SK-N-SH (cell line): ENCODE measurements around the gene EVC.
"Not testable (repeated sequence)": the region's sequence is repeated elsewhere in the genome, so short reads cannot be mapped to it uniquely, and the experiment has no call there.

Experiments used
- EP300 ChIP-seq, 2 experiments: IDR thresholded peaks; 2 replicates each; pipeline versions ENCODE4 v1.4.0 to v1.6.1; 2012; ENCODE audit warnings: borderline replicate concordance in 1 of 2, low read depth in 1 of 2, low read length in 1 of 2
- FOSL2 ChIP-seq: IDR thresholded peaks from 2 replicates; pipeline ENCODE4 v1.4.0; 2012; ENCODE audit warnings: low read depth, mild to moderate bottlenecking, moderate library complexity, borderline replicate concordance
- FOXM1 ChIP-seq: IDR thresholded peaks from 2 replicates; pipeline ENCODE4 v1.4.0; 2012; ENCODE audit warnings: low read depth, mild to moderate bottlenecking
- JUND ChIP-seq: IDR thresholded peaks from 2 replicates; pipeline ENCODE4 v1.4.0; 2012
- POLR2AphosphoS5 ChIP-seq: IDR thresholded peaks from 2 replicates; pipeline ENCODE4 v1.6.1; 2012; ENCODE audit warnings: low read depth, low read length
- RCOR1 ChIP-seq: fragments of 150-350 bp; IDR thresholded peaks from 2 replicates; pipeline ENCODE4 v1.6.1; 2017; ENCODE audit warnings: antibody characterized with exemption, low read length
- SIN3A ChIP-seq: IDR thresholded peaks from 2 replicates; pipeline ENCODE4 v1.6.1; 2012; ENCODE audit warnings: low read depth, mild to moderate bottlenecking, low read length, moderate library complexity, borderline replicate concordance
- TAF1 ChIP-seq: IDR thresholded peaks from 2 replicates; pipeline ENCODE4 v1.6.1; 2012; ENCODE audit warnings: low read depth, mild to moderate bottlenecking, low read length, moderate library complexity, borderline replicate concordance
- TCF12 ChIP-seq: IDR thresholded peaks from 2 replicates; pipeline ENCODE4 v1.4.0; 2012
- TEAD4 ChIP-seq: IDR thresholded peaks from 2 replicates; pipeline ENCODE4 v1.4.0; 2012; ENCODE audit warnings: mild to moderate bottlenecking, borderline replicate concordance; ENCODE audit not compliant: insufficient read depth
- YY1 ChIP-seq: IDR thresholded peaks from 2 replicates; pipeline ENCODE4 v1.4.0; 2012; ENCODE audit warnings: low read depth, mild to moderate bottlenecking
- TF ChIP-seq, protein P1 (sequence below): fragments of 200-600 bp; sonication (generic); IDR thresholded peaks from 2 replicates; pipeline ENCODE4 v1.6.1; 2017; ENCODE audit warnings: antibody characterized with exemption, mild to moderate bottlenecking, moderate library complexity

DNA sequence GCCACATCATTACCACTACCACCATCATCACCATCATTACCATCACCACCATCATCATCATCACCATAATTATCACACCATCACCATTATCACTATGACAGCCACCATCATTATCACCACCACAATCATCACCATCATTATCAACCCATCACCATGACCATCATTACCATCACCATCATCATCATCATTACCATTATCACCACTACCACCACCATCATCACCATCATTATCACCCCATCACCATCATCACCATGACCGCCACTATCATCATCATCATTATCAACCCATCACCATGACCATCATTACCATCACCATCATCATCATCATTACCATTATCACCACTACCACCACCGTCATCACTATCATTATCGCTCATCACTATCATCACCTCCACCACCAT lies 145.4 kb downstream of the EVC start:
- not testable (repeated sequence) for TF ChIP-seq TAF1; FOSL2; TEAD4; RCOR1; POLR2AphosphoS5; SIN3A; EP300 (IDR thresholded peaks at IDR 0.05; ENCODE audit: borderline replicate concordance in 1 of 2, low read depth in 1 of 2, low read length in 1 of 2); FOXM1; YY1; TCF12; JUND
- TF ChIP-seq, protein P1, sequence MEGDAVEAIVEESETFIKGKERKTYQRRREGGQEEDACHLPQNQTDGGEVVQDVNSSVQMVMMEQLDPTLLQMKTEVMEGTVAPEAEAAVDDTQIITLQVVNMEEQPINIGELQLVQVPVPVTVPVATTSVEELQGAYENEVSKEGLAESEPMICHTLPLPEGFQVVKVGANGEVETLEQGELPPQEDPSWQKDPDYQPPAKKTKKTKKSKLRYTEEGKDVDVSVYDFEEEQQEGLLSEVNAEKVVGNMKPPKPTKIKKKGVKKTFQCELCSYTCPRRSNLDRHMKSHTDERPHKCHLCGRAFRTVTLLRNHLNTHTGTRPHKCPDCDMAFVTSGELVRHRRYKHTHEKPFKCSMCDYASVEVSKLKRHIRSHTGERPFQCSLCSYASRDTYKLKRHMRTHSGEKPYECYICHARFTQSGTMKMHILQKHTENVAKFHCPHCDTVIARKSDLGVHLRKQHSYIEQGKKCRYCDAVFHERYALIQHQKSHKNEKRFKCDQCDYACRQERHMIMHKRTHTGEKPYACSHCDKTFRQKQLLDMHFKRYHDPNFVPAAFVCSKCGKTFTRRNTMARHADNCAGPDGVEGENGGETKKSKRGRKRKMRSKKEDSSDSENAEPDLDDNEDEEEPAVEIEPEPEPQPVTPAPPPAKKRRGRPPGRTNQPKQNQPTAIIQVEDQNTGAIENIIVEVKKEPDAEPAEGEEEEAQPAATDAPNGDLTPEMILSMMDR = not testable (repeated sequence)
